IMR-90 (cell line): ENCODE data around the gene ANXA1. TPM values are rescaled to one million over a fixed set of nuclear protein-coding genes. Genes with fewer than 3 reads are reported as not detected.

ENCODE experiments used
- ATAC-seq: fragments of 200-7000 bp; cut with Tn5 transposase; 2 replicates; pipeline ENCODE4 v1.9.1; 2020; ENCODE audit warnings: low read depth, mild to moderate bottlenecking, moderate library complexity
- BruUV-seq: library from RNA; stranded (reverse); fragments of 400-500 nt; replicated peaks from 2 replicates; lab custom pipeline; 2021; lab: Mats Ljungman, UMichigan
- CTCF ChIA-PET: fragments of 300-600 bp; formaldehyde crosslinking; extraction: SDS; loops from one replicate; lab custom pipeline; 2021; ENCODE audit warnings: antibody characterized with exemption; lab: Yijun Ruan, JAX
- POLR2A ChIA-PET: fragments of 300-600 bp; sonication (Branson Sonifier 250); formaldehyde crosslinking; loops from one replicate; lab custom pipeline; 2022; ENCODE audit warnings: antibody characterized with exemption; ENCODE audit not compliant: unreplicated experiment; lab: Charles Lee
- DNase-seq: peaks from one replicate; pipeline ENCODE4 v3.0.0; 2013
- H2AFZ ChIP-seq: replicated peaks from 2 replicates; pipeline ENCODE3; 2013; ENCODE audit warnings: low read length, mild to moderate bottlenecking; ENCODE audit not compliant: poor library complexity
- H2AK5ac ChIP-seq: 2 replicates; pipeline ENCODE4 v1.6.1; 2013; ENCODE audit warnings: low read depth, low read length, inconsistent platforms
- H2AK9ac ChIP-seq: replicated peaks from 2 replicates; pipeline ENCODE3; 2013; ENCODE audit warnings: mild to moderate bottlenecking, low read depth, low read length, moderate library complexity; ENCODE audit not compliant: poor library complexity
- H2BK120ac ChIP-seq: 2 replicates; pipeline ENCODE4 v1.6.1; 2013; ENCODE audit warnings: low read depth, low read length, inconsistent platforms
- H2BK15ac ChIP-seq: 3 replicates; pipeline ENCODE4 v1.6.1; 2013; ENCODE audit warnings: low read depth, low read length, inconsistent platforms
- H2BK20ac ChIP-seq: 2 replicates; pipeline ENCODE4 v1.6.1; 2013; ENCODE audit warnings: low read depth, mild to moderate bottlenecking, inconsistent platforms, low read length, moderate library complexity
- H2BK5ac ChIP-seq: 2 replicates; pipeline ENCODE4 v1.6.1; 2013; ENCODE audit warnings: mild to moderate bottlenecking, low read depth, low read length, inconsistent platforms; ENCODE audit not compliant: poor library complexity, severe bottlenecking
- H3K14ac ChIP-seq: replicated peaks from 2 replicates; pipeline ENCODE4 v1.6.1; 2013; ENCODE audit warnings: low read depth, low read length, inconsistent platforms
- H3K18ac ChIP-seq: 2 replicates; pipeline ENCODE4 v1.6.1; 2013; ENCODE audit warnings: low read depth, low read length, control low read depth
- H3K23ac ChIP-seq: 2 replicates; pipeline ENCODE4 v1.6.1; 2013; ENCODE audit warnings: low read depth, low read length, inconsistent platforms
- H3K27ac ChIP-seq: 2 replicates; pipeline ENCODE4 v1.5.1; 2013; ENCODE audit warnings: mild to moderate bottlenecking, control low read depth, low read length; ENCODE audit not compliant: insufficient read depth
- H3K27me3 ChIP-seq: 2 replicates; pipeline ENCODE4 v1.6.1; 2013; ENCODE audit warnings: low read length; ENCODE audit not compliant: control insufficient read depth, insufficient read depth
- H3K36me3 ChIP-seq: 2 replicates; pipeline ENCODE4 v1.6.1; 2013; ENCODE audit warnings: low read length, mixed read lengths; ENCODE audit not compliant: control insufficient read depth, insufficient read depth
- H3K4ac ChIP-seq: 2 replicates; pipeline ENCODE4 v1.6.1; 2013; ENCODE audit warnings: low read depth, low read length, inconsistent platforms
- H3K4me1 ChIP-seq: 2 replicates; pipeline ENCODE4 v1.6.1; 2013; ENCODE audit warnings: low read length, mixed read lengths; ENCODE audit not compliant: control insufficient read depth, insufficient read depth
- H3K4me2 ChIP-seq: 2 replicates; pipeline ENCODE4 v1.6.1; 2013; ENCODE audit warnings: low read depth, mild to moderate bottlenecking, control low read depth, low read length, moderate library complexity
- H3K4me3 ChIP-seq: 2 replicates; pipeline ENCODE4 v1.5.1; 2013; ENCODE audit warnings: low read depth, mild to moderate bottlenecking, control low read depth, low read length, moderate library complexity; ENCODE audit not compliant: insufficient read depth
- H3K56ac ChIP-seq: 2 replicates; pipeline ENCODE4 v1.6.1; 2013; ENCODE audit warnings: low read length, inconsistent platforms; ENCODE audit not compliant: insufficient read depth; ENCODE audit errors: extremely low read depth
- H3K79me1 ChIP-seq, 2 experiments: 2 replicates each; pipeline ENCODE4 v1.6.1; 2013; ENCODE audit warnings: low read length in 2 of 2, inconsistent platforms in 1 of 2, low read depth in 1 of 2
- H3K9ac ChIP-seq: 2 replicates; pipeline ENCODE4 v1.6.1; 2013; ENCODE audit warnings: low read depth, low read length, control low read depth
- H3K9me1 ChIP-seq: 2 replicates; pipeline ENCODE4 v1.6.1; 2013; ENCODE audit warnings: low read length, inconsistent platforms; ENCODE audit not compliant: insufficient read depth
- H3K9me3 ChIP-seq: 2 replicates; pipeline ENCODE4 v1.6.1; 2013; ENCODE audit warnings: low read length; ENCODE audit not compliant: control insufficient read depth, insufficient read depth
- H4K20me1 ChIP-seq: 2 replicates; pipeline ENCODE4 v1.6.1; 2013; ENCODE audit warnings: low read length, inconsistent platforms; ENCODE audit not compliant: insufficient read depth
- H4K5ac ChIP-seq: 2 replicates; pipeline ENCODE4 v1.6.1; 2013; ENCODE audit warnings: mild to moderate bottlenecking, low read depth, low read length, control low read depth
- H4K8ac ChIP-seq, 2 experiments: 2 replicates each; pipeline ENCODE4 v1.6.1; 2013; ENCODE audit warnings: low read depth in 2 of 2, low read length in 2 of 2, control low read depth in 1 of 2, inconsistent platforms in 1 of 2
- H4K91ac ChIP-seq: 2 replicates; pipeline ENCODE4 v1.6.1; 2013; ENCODE audit warnings: low read depth, low read length, inconsistent platforms; ENCODE audit not compliant: insufficient read depth
- BHLHE40 ChIP-seq: fragments of 150-350 bp; IDR thresholded peaks from 2 replicates; pipeline ENCODE4 v1.6.1; 2016; ENCODE audit warnings: mild to moderate bottlenecking, low read depth, low read length
- CEBPB ChIP-seq: IDR thresholded peaks from 2 replicates; pipeline ENCODE4 v1.6.1; 2012; ENCODE audit warnings: low read depth, low read length, improper control_type of control experiment
- CHD1 ChIP-seq: IDR thresholded peaks from 2 replicates; pipeline ENCODE4 v1.6.1; 2012; ENCODE audit warnings: low read depth, low read length, improper control_type of control experiment
- FOS ChIP-seq: fragments of 150-350 bp; IDR thresholded peaks from 2 replicates; pipeline ENCODE4 v1.6.1; 2016; ENCODE audit warnings: low read depth, low read length
- MAFK ChIP-seq: IDR thresholded peaks from 2 replicates; pipeline ENCODE4 v1.6.1; 2012; ENCODE audit warnings: low read depth, low read length, improper control_type of control experiment
- MAZ ChIP-seq: IDR thresholded peaks from 2 replicates; pipeline ENCODE4 v1.6.1; 2012; ENCODE audit warnings: low read depth, mild to moderate bottlenecking, low read length, improper control_type of control experiment, moderate library complexity, borderline replicate concordance
- MXI1 ChIP-seq: IDR thresholded peaks from 2 replicates; pipeline ENCODE4 v1.6.1; 2012; ENCODE audit warnings: low read depth, mild to moderate bottlenecking, low read length, moderate library complexity, borderline replicate concordance
- NFE2L2 ChIP-seq: fragments of 150-350 bp; IDR thresholded peaks from 2 replicates; pipeline ENCODE4 v1.6.1; 2016; ENCODE audit warnings: low read depth, mild to moderate bottlenecking, low read length
- POLR2A ChIP-seq: IDR thresholded peaks from 2 replicates; pipeline ENCODE4 v1.6.1; 2012; ENCODE audit warnings: mild to moderate bottlenecking, low read depth, low read length
- RAD21 ChIP-seq: IDR thresholded peaks from 2 replicates; pipeline ENCODE4 v1.6.1; 2012; ENCODE audit warnings: low read length, improper control_type of control experiment
- RCOR1 ChIP-seq: IDR thresholded peaks from 2 replicates; pipeline ENCODE4 v1.6.1; 2012; ENCODE audit warnings: mild to moderate bottlenecking, low read length, improper control_type of control experiment; ENCODE audit not compliant: insufficient replicate concordance
- RFX5 ChIP-seq: IDR thresholded peaks from 2 replicates; pipeline ENCODE4 v1.8.0; 2012; ENCODE audit warnings: low read depth, mild to moderate bottlenecking, low read length, moderate library complexity
- SMC3 ChIP-seq: fragments of 150-350 bp; IDR thresholded peaks from 2 replicates; pipeline ENCODE4 v1.6.1; 2016; ENCODE audit warnings: low read depth, mild to moderate bottlenecking, antibody characterized with exemption, low read length, moderate library complexity
- USF2 ChIP-seq: fragments of 150-350 bp; IDR thresholded peaks from 2 replicates; pipeline ENCODE4 v1.6.1; 2017; ENCODE audit warnings: mild to moderate bottlenecking, antibody characterized with exemption, low read length, low read depth
- dilution Hi-C: fragments of 300-500 bp; cut with HindIII; formaldehyde crosslinking; loops from one replicate; pipeline ENCODE4 v1.14.3; 2018; ENCODE audit warnings: low sequenced_read_pairs; ENCODE audit not compliant: unreplicated experiment
- in situ Hi-C: fragments of 300-500 bp; cut with MboI; formaldehyde crosslinking; loops from 3 replicates; pipeline ENCODE4 v1.14.3; 2019; ENCODE audit warnings: low sequenced_read_pairs, inconsistent platforms, mixed read lengths
- intact Hi-C: fragments of 100-400 bp; cut with micrococcal nuclease; formaldehyde crosslinking; loops from 2 replicates; pipeline ENCODE4 v1.10.0; 2022
- polyA plus RNA-seq, 3 experiments: library from polyadenylated mRNA; depleted of rRNA; stranded (reverse); fragments of >200 nt; gene quantifications; 2 replicates each; pipeline ENCODE4 v1.2.3, GENCODE V29; 2012; ENCODE audit warnings: low replicate concordance in 1 of 3
- total RNA-seq: library from RNA; depleted of rRNA; stranded (reverse); fragments of >200 nt; gene quantifications from 2 replicates; pipeline ENCODE4 v1.2.3, GENCODE V29; 2012
- TF ChIP-seq, protein P1 (sequence below): fragments of 150-350 bp; IDR thresholded peaks from 2 replicates; pipeline ENCODE4 v1.6.1; 2016; ENCODE audit warnings: low read depth, mild to moderate bottlenecking, low read length, moderate library complexity, borderline replicate concordance
- TF ChIP-seq, protein P2 (sequence below): conservative IDR thresholded peaks from 2 replicates; pipeline ENCODE4 v1.5.1; 2012; ENCODE audit warnings: mild to moderate bottlenecking, low read depth, low read length, improper control_type of control experiment

The ANXA1 gene
- total and polyA plus RNA-seq, 2 of the 4 experiments (the other 2 are of a cell fraction): 520 to 583 TPM

- no peak overlapping the region for H3K18ac ChIP-seq
- no peak overlapping the region for H4K91ac ChIP-seq
- H3K27ac ChIP-seq: no peak overlapping the region
- no peak for ATAC-seq
- no peak overlapping the region for H3K23ac ChIP-seq
- H4K20me1 ChIP-seq: no peaks in the 10 kb centered on the region
- no peak for DNase-seq
- H2BK5ac ChIP-seq: no peak overlapping the region
- no TSS peak for BruUV-seq
- no peak overlapping the region for H3K4me2 ChIP-seq
- H4K5ac ChIP-seq: no peak overlapping the region
- H3K36me3 ChIP-seq: no peaks in the 10 kb centered on the region
- no peak overlapping the region for H2BK120ac ChIP-seq
- H3K9me3 ChIP-seq: no peaks in the 10 kb centered on the region
- H3K9ac ChIP-seq: no peak overlapping the region
- in situ Hi-C loops (loop anchor here (25.0 kb wide), 1 partner anchor 1346 kb away; no protein-coding TSS in a partner anchor), dilution Hi-C loops (no loop called here), intact Hi-C loops (no loop called here)
- H3K79me1 ChIP-seq: no peaks in the 10 kb centered on the region
- no peak overlapping the region for H3K14ac ChIP-seq
- H2BK20ac ChIP-seq: no peak overlapping the region
- no peaks in the 10 kb centered on the region for H3K9me1 ChIP-seq
- no peaks in the 10 kb centered on the region for H3K4me1 ChIP-seq
- H3K27me3 ChIP-seq: no peaks in the 10 kb centered on the region; the same call in 1 of the 2 replicates
- no peak overlapping the region for H2AFZ ChIP-seq
- H3K4ac ChIP-seq: no peak overlapping the region
- H3K4me3 ChIP-seq: no peak overlapping the region
- H2BK15ac ChIP-seq: no peak overlapping the region
- TF ChIP-seq USF2 (no peak), RAD21 (no peak), RCOR1 (no peak), RFX5 (no peak), SMC3 (no peak), NFE2L2 (no peak), CEBPB (no peak), CHD1 (no peak), POLR2A (no peak), BHLHE40 (no peak), MAZ (no peak), MAFK (no peak), FOS (no peak), MXI1 (no peak)
- TF ChIP-seq, protein P1, sequence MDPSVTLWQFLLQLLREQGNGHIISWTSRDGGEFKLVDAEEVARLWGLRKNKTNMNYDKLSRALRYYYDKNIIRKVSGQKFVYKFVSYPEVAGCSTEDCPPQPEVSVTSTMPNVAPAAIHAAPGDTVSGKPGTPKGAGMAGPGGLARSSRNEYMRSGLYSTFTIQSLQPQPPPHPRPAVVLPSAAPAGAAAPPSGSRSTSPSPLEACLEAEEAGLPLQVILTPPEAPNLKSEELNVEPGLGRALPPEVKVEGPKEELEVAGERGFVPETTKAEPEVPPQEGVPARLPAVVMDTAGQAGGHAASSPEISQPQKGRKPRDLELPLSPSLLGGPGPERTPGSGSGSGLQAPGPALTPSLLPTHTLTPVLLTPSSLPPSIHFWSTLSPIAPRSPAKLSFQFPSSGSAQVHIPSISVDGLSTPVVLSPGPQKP: no peak
- TF ChIP-seq, protein P2, sequence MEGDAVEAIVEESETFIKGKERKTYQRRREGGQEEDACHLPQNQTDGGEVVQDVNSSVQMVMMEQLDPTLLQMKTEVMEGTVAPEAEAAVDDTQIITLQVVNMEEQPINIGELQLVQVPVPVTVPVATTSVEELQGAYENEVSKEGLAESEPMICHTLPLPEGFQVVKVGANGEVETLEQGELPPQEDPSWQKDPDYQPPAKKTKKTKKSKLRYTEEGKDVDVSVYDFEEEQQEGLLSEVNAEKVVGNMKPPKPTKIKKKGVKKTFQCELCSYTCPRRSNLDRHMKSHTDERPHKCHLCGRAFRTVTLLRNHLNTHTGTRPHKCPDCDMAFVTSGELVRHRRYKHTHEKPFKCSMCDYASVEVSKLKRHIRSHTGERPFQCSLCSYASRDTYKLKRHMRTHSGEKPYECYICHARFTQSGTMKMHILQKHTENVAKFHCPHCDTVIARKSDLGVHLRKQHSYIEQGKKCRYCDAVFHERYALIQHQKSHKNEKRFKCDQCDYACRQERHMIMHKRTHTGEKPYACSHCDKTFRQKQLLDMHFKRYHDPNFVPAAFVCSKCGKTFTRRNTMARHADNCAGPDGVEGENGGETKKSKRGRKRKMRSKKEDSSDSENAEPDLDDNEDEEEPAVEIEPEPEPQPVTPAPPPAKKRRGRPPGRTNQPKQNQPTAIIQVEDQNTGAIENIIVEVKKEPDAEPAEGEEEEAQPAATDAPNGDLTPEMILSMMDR: no peak
- no peak overlapping the region for H2AK5ac ChIP-seq
- H3K56ac ChIP-seq: no peak overlapping the region
- ChIA-PET POLR2A (no interaction called here), CTCF (interaction anchor here (0.5 kb wide), 1 partner anchor 8 kb away, joined by 3 read pairs; no protein-coding TSS in a partner anchor)
- no peak overlapping the region for H2AK9ac ChIP-seq
- H4K8ac ChIP-seq: no peak overlapping the region
Observed at GRCh38 chr9:73216100-73216499, 64.4 kb downstream of the ANXA1 start.
